K562 (cell line): Measurements from ENCODE around the gene CHCHD5. TPM values are rescaled to one million over a fixed set of nuclear protein-coding genes. Genes with fewer than 3 reads are reported as not detected.

Experiments used
- CCNT2 ChIP-seq: IDR thresholded peaks from 2 replicates; pipeline ENCODE4 v1.6.1; 2011; ENCODE audit warnings: borderline replicate concordance, low read depth, mild to moderate bottlenecking, moderate library complexity, mixed read lengths, low read length; ENCODE audit not compliant: insufficient read length; ENCODE audit errors: extremely low read depth
- FOXK2 ChIP-seq, 2 experiments: fragments of 450-650 bp; IDR thresholded peaks in 1 of 2; conservative IDR thresholded peaks in 1 of 2; 2 replicates each; pipeline ENCODE4 v1.6.1; 2016; ENCODE audit warnings: low read depth in 2 of 2, mild to moderate bottlenecking in 1 of 2
- NFATC3 ChIP-seq: fragments of 450-650 bp; IDR thresholded peaks from 2 replicates; pipeline ENCODE4 v1.6.1; 2017; ENCODE audit warnings: mild to moderate bottlenecking
- RAD21 ChIP-seq, 2 experiments: fragments of 250-450 bp in 1 of 2; fragments of 450-650 bp in 1 of 2; sonication (Bioruptor Pico) in 1 of 2; formaldehyde crosslinking in 1 of 2; IDR thresholded peaks in 1 of 2; conservative IDR thresholded peaks in 1 of 2; 2 replicates each; pipeline versions ENCODE4 v1.4.0 to v1.8.0; 2020 to 2022; ENCODE audit warnings: mild to moderate bottlenecking in 2 of 2, moderate library complexity in 1 of 2
- RUNX1 ChIP-seq: sonication (generic); IDR thresholded peaks from 2 replicates; pipeline ENCODE4 v1.6.1; 2016; ENCODE audit warnings: antibody characterized with exemption, low read depth
- THRAP3 ChIP-seq: fragments of 450-650 bp; IDR thresholded peaks from 2 replicates; pipeline ENCODE4 v1.6.1; 2016; ENCODE audit warnings: mild to moderate bottlenecking, inconsistent platforms, borderline replicate concordance
- polyA plus RNA-seq, 8 experiments: library from polyadenylated mRNA; depleted of rRNA in 4 of 8; stranded (reverse) in 5 of 8; unstranded in 3 of 8; fragments of >200 nt; fragmentation: Nextera tagmentation in 2 of 8; fragmentation: Illumina TruSeq in 1 of 8; extraction: Ambion mirVana in 2 of 8; extraction: Trizol in 1 of 8; gene quantifications; 2 replicates each; pipeline versions ENCODE4 v1.2.1 to v1.2.3, GENCODE V29; 2011 to 2014; ENCODE audit warnings: inconsistent platforms in 1 of 8, missing spikeins in 1 of 8
- total RNA-seq, 7 experiments: library from RNA; depleted of rRNA in 6 of 7; stranded (reverse); fragments of >200 nt in 6 of 7; fragmentation: Illumina TruSeq in 2 of 7; extraction: Trizol in 2 of 7; gene quantifications; 2 replicates each; pipeline versions ENCODE4 v1.2.1 to v1.2.3, GENCODE V29; 2011 to 2021; ENCODE audit warnings: low replicate concordance in 1 of 7
- TF ChIP-seq, protein P1 (sequence below): sonication (generic); formaldehyde crosslinking; IDR thresholded peaks from 2 replicates; pipeline ENCODE4 v1.8.0; 2022; ENCODE audit warnings: mild to moderate bottlenecking, missing genetic modification reagents
- TF ChIP-seq, protein P2 (sequence below): fragments of 250-450 bp; sonication (Bioruptor Pico); IDR thresholded peaks from 2 replicates; pipeline ENCODE4 v1.8.0; 2021; ENCODE audit warnings: mild to moderate bottlenecking, moderate library complexity
- TF ChIP-seq, protein P3 (sequence below), 2 experiments: fragments of 450-650 bp; formaldehyde crosslinking in 1 of 2; IDR thresholded peaks; 2 replicates each; pipeline versions ENCODE4 v1.4.0 to v1.6.1; 2014 to 2020; ENCODE audit warnings: mild to moderate bottlenecking in 2 of 2, borderline replicate concordance in 1 of 2, low read depth in 1 of 2
- TF ChIP-seq, protein P4 (sequence below): fragments of 150-350 bp; conservative IDR thresholded peaks from 2 replicates; pipeline ENCODE4 v1.6.1; 2014; ENCODE audit warnings: low read length

CHCHD5 gene
- total and polyA plus RNA-seq, 9 of the 15 experiments (the other 6 are each of a cell fraction or from before 2014, with no cell fraction given) = 7.4 to 79.3 (median 33.4) TPM

DNA sequence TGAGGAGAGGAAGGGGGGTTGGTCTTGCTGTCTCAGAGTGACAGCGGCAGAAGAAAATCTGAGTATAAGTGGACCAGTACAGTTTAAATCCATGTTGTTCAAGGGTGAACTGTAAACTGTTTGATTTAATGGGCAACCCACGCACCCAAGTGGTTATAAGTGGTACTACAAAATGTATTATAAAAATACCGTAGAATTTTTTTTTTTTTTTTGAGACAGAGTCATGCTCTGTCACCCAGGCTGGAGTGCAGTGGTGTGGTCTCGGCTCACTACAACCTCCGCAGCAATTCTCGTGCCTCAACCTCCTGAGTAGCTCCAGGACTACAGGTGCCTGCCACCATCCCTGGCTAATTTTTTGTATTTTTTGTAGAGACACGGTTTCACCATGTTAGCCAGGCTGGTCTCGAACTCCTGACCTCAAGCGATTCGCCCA lies 2.1 kb upstream of the CHCHD5 start (continued):
- TF ChIP-seq CCNT2 = no peak
- TF ChIP-seq, protein P1, sequence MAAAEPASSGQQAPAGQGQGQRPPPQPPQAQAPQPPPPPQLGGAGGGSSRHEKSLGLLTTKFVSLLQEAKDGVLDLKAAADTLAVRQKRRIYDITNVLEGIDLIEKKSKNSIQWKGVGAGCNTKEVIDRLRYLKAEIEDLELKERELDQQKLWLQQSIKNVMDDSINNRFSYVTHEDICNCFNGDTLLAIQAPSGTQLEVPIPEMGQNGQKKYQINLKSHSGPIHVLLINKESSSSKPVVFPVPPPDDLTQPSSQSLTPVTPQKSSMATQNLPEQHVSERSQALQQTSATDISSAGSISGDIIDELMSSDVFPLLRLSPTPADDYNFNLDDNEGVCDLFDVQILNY (CRISPR knock-in tag) = peak; percentile 57; the same call in 1 of the 2 replicates
- TF ChIP-seq, protein P2, sequence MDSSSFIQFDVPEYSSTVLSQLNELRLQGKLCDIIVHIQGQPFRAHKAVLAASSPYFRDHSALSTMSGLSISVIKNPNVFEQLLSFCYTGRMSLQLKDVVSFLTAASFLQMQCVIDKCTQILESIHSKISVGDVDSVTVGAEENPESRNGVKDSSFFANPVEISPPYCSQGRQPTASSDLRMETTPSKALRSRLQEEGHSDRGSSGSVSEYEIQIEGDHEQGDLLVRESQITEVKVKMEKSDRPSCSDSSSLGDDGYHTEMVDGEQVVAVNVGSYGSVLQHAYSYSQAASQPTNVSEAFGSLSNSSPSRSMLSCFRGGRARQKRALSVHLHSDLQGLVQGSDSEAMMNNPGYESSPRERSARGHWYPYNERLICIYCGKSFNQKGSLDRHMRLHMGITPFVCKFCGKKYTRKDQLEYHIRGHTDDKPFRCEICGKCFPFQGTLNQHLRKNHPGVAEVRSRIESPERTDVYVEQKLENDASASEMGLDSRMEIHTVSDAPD (CRISPR knock-in tag) = no peak
- TF ChIP-seq, protein P3, sequence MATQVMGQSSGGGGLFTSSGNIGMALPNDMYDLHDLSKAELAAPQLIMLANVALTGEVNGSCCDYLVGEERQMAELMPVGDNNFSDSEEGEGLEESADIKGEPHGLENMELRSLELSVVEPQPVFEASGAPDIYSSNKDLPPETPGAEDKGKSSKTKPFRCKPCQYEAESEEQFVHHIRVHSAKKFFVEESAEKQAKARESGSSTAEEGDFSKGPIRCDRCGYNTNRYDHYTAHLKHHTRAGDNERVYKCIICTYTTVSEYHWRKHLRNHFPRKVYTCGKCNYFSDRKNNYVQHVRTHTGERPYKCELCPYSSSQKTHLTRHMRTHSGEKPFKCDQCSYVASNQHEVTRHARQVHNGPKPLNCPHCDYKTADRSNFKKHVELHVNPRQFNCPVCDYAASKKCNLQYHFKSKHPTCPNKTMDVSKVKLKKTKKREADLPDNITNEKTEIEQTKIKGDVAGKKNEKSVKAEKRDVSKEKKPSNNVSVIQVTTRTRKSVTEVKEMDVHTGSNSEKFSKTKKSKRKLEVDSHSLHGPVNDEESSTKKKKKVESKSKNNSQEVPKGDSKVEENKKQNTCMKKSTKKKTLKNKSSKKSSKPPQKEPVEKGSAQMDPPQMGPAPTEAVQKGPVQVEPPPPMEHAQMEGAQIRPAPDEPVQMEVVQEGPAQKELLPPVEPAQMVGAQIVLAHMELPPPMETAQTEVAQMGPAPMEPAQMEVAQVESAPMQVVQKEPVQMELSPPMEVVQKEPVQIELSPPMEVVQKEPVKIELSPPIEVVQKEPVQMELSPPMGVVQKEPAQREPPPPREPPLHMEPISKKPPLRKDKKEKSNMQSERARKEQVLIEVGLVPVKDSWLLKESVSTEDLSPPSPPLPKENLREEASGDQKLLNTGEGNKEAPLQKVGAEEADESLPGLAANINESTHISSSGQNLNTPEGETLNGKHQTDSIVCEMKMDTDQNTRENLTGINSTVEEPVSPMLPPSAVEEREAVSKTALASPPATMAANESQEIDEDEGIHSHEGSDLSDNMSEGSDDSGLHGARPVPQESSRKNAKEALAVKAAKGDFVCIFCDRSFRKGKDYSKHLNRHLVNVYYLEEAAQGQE (IDR thresholded peaks at IDR 0.05; ENCODE audit: borderline replicate concordance) = peak; percentile 43; the same call in 1 of the 2 replicates
- TF ChIP-seq, protein P3 (CRISPR knock-in tag; IDR thresholded peaks at IDR 0.05; ENCODE audit: low read depth) = no peak
- TF ChIP-seq NFATC3 = 0 out of 2 replicates have a peak, but pooled peaks have one; percentile 30
- no peak for TF ChIP-seq THRAP3
- peak; percentile 70 to 82 for TF ChIP-seq RAD21 (CRISPR knock-in tag; conservative IDR thresholded peaks at IDR 0.05 in 1 of 2, IDR thresholded peaks at IDR 0.05 in 1 of 2)
- no peak for TF ChIP-seq RUNX1
- TF ChIP-seq, protein P4, sequence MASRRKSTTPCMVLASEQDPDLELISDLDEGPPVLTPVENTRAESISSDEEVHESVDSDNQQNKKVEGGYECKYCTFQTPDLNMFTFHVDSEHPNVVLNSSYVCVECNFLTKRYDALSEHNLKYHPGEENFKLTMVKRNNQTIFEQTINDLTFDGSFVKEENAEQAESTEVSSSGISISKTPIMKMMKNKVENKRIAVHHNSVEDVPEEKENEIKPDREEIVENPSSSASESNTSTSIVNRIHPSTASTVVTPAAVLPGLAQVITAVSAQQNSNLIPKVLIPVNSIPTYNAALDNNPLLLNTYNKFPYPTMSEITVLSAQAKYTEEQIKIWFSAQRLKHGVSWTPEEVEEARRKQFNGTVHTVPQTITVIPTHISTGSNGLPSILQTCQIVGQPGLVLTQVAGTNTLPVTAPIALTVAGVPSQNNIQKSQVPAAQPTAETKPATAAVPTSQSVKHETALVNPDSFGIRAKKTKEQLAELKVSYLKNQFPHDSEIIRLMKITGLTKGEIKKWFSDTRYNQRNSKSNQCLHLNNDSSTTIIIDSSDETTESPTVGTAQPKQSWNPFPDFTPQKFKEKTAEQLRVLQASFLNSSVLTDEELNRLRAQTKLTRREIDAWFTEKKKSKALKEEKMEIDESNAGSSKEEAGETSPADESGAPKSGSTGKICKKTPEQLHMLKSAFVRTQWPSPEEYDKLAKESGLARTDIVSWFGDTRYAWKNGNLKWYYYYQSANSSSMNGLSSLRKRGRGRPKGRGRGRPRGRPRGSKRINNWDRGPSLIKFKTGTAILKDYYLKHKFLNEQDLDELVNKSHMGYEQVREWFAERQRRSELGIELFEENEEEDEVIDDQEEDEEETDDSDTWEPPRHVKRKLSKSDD = no peak
- peak in 1 of 2 experiments; percentile 58; a peak in 1 of 4 replicates for TF ChIP-seq FOXK2 (conservative IDR thresholded peaks at IDR 0.05 in 1 of 2, IDR thresholded peaks at IDR 0.05 in 1 of 2; ENCODE audit: low read depth in 2 of 2)
